Fibroblast of pulmonary artery (primary cell): ENCODE results near the gene EPHA10.

Experiments used
- DNase-seq: peaks from one replicate; pipeline ENCODE4 v3.0.0-alpha.2; 2010; ENCODE audit warnings: low read depth
- H3K4me3 ChIP-seq: replicated peaks from 2 replicates; pipeline ENCODE4 v1.5.1; 2011; ENCODE audit warnings: low read depth, mild to moderate bottlenecking, control low read depth, low read length, moderate library complexity
- TF ChIP-seq, protein P1 (sequence below): IDR thresholded peaks from 2 replicates; pipeline ENCODE4 v1.5.1; 2011; ENCODE audit warnings: mild to moderate bottlenecking, control low read depth, low read length, inconsistent platforms; ENCODE audit errors: missing control alignments

The EPHA10 gene

DNA sequence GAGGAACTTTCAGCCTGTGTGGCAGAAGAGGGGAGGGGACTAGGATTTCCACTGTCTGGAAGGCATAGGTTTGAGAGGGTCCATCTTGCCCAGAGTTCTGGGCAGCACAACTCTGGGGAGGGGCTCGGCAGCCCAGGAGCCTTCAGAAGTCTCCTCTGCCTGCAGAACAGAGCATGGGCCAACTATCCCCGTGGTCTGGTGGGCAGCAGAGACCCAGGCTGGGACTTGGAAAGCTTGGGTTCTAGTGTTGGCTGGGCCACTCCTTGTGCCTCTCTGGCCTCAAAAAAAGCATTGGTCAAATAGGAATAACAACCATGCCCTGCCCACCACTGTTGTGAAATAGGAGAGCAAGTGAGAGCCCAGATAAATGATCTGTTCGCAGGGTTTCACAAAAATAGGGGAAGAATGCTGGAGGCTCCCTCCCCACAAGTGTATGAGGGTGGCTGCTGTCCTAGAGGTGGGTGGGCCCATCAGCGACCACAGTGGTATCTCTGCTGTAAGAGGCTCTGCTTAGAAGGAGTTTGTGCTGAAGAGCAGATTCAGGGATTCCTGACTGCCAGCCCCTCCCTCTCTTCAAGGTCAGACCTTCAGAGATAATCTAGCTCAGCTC is 8.9 kb downstream of the EPHA10 start:
- TF ChIP-seq, protein P1, sequence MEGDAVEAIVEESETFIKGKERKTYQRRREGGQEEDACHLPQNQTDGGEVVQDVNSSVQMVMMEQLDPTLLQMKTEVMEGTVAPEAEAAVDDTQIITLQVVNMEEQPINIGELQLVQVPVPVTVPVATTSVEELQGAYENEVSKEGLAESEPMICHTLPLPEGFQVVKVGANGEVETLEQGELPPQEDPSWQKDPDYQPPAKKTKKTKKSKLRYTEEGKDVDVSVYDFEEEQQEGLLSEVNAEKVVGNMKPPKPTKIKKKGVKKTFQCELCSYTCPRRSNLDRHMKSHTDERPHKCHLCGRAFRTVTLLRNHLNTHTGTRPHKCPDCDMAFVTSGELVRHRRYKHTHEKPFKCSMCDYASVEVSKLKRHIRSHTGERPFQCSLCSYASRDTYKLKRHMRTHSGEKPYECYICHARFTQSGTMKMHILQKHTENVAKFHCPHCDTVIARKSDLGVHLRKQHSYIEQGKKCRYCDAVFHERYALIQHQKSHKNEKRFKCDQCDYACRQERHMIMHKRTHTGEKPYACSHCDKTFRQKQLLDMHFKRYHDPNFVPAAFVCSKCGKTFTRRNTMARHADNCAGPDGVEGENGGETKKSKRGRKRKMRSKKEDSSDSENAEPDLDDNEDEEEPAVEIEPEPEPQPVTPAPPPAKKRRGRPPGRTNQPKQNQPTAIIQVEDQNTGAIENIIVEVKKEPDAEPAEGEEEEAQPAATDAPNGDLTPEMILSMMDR = no peak
- no peak for DNase-seq
- H3K4me3 ChIP-seq = no peak overlapping the region

DNA sequence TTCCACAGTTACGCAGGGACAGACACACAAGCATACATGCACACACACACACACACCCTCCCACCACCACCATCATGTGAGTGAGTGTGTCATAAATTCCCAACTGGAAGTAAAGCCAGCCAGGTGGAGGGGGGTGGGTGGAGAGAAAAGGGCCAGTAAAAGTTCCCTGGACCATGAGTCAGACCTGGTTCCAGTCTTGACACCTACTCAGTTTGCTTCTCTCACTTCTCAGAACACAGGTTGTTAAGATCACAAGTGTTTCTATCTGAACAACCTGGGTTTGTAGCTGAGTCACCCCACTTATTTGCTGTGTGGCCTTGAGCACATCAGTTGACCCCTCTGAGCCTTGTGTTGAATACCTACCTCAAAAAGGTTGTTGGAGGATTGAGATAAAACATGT is 9.6 kb downstream of the EPHA10 start:
- H3K4me3 ChIP-seq = no peak overlapping the region
- DNase-seq = no peak
- TF ChIP-seq, protein P1 = no peak

DNA sequence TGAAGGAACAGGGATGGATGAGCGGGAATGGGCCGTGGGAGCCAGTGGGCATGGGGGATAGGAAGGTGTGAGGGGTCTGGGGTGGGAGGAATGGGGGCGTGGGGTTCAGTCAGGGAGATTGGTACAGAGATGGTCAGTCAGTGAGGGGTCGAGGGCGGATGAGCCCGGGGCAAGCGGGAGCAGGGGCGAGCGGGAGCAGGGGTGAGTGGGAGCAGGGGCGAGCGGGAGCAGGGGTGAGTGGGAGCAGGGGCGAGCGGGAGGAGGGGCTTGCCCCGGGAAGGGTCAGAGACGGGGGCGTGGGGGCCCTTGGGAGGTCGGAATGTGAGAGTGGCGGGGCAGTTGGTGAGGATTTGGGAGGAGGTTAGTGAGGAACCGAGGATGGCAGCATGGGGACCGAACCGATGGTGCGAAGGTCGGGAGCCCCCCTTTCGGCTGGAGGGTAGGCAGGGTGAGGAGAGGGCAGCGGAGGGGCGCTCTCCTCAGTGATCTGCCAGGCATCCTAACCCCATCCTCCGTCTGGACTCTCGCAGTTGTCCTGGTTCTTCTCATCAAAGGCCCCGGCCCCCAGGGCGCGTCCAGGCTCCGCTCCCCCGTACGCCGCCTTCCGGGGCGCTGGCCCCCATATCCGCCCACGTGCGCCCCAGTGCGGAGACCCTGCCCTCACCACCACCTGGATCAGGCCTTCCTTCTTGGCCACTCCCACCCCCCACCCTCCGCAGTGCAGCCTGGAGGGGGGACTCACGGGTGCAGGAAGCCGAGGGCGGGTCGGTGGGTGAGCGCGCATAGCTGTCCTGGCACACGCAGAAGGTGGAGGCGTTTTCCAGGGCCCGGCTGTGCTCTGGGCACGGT is 11.2 kb downstream of the EPHA10 start:
- TF ChIP-seq, protein P1 = no peak
- H3K4me3 ChIP-seq = no peak overlapping the region

DNA sequence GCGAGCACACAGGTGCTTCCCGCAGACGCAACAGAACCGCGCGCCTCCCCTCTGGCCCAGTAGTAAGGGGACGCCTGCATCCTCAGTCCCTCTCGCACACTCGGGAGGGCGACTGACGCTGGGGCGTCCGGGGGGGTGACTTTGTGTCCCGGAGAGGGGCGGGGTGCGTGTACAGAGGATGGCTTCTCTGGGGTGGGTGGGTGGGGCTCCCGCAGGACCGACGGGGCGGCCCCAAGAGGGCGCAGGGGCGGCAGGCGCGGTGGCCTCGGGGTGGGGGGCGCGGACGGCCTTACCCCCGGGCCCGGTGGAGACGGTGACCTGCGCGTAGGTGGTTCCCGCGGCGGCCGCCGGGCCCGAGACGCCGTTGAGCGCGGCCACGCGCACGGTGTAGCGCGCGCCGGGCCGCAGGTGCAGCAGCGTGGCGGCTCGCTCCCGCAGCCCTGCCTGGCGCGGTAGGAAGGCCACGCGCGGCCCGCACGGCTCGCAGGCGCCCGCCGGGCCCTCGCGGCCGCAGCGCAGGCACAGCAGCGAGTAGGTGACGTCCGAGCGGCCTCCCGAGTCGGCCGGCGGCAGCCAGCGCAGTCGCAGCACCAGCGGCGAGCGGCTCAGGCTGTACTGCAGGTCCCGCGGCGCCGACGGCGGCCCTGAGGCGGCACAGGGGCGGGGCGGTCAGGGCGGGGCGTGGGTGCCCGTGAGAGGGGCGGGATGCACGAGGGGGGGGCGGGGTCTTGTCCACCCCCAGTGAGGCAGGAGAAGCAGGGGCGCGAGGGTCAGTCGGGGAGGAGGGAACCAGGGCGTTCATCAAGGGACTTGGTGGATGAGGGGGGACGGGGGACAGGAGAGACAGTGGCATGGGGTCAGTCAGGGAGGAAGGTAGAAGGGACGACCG is 12.1 kb downstream of the EPHA10 start:
- peak; percentile 6 for DNase-seq
- no peak overlapping the region for H3K4me3 ChIP-seq
- TF ChIP-seq, protein P1 = no peak

More for the DNA sequence above, 11.2 kb downstream of the EPHA10 start:
- DNase-seq = no peak

DNA sequence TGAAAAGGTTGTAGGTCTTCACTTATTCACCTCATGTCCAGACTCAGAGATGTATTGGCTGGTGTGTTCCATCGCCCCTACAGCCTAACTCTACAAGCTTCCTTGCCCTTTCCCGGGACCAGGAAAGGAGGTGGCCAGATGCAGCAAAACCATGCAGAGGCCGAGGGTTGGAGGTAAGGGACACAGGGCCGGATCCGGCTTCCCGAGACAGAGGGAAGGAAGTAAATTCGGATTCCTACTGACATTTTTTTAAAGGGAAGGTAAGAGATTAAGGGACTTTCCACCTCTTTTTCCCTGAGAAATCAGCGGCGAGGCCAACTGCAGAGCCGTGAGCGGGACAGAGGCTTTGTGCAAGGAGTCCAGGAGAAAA is 12.7 kb downstream of the EPHA10 start:
- no peak for DNase-seq
- no peak overlapping the region for H3K4me3 ChIP-seq
- TF ChIP-seq, protein P1 = no peak

DNA sequence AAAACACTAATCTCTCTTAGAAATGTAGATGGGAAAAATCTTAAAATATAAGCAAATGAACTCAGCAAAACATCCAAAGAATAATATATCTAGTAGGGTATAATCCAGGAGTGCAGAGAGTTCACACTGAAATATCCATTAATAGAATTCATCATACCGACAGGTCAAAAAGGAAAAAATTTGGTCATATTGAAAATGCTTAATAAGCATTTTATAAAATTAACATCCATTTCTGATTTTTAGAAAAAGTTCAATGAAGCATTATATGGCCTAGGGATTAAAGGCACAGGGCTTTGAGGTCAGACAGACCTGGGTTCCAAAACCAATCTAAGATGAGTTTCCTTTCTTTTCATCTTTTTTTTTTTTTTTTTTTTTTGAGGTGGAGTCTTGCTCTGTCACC is 16.4 kb downstream of the EPHA10 start:
- TF ChIP-seq, protein P1 = no peak
- no peak overlapping the region for H3K4me3 ChIP-seq
- DNase-seq = no peak
